GM12892 (cell line): Measurements from ENCODE around the gene AGPS.

Experiments used
- POLR2A ChIP-seq: IDR thresholded peaks from 2 replicates; pipeline ENCODE4 v1.6.1; 2011; ENCODE audit warnings: low read depth, low read length, control low read depth
- POLR2AphosphoS5 ChIP-seq: IDR thresholded peaks from 2 replicates; pipeline ENCODE4 v1.6.1; 2011; ENCODE audit warnings: low read depth, low read length, control low read depth
- TAF1 ChIP-seq: IDR thresholded peaks from 2 replicates; pipeline ENCODE4 v1.6.1; 2011; ENCODE audit warnings: low read depth, mild to moderate bottlenecking, control low read depth, low read length, borderline replicate concordance

DNA sequence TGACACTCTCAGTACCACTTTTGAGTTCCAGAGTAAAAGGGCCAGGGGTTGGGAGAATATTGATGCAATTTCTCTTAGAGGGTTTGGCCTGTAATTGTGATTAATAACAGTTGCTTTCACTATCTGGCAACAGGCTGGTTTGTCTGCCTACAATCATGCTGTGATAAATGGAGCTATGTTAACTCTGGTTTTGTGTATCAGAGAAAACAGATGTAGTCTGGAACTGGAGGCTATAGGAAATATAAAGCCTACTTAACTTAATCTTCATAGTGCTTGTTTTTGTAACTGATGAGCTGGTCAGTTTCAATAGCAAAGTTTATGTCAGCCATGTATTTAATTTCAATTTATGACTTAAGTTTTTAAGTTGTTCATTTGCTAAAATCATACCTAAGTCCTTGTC is 138.0 kb downstream of the AGPS start:
- TF ChIP-seq TAF1 = no peak
- no peak for TF ChIP-seq POLR2A
- no peak for TF ChIP-seq POLR2AphosphoS5
